ENCODE results near the gene CACNA1I. TPM values are rescaled to one million over a fixed set of nuclear protein-coding genes. Genes with fewer than 3 reads are reported as not detected.

The CACNA1I gene
- total RNA-seq, 4 donors from 2014 or later = under 0.01 to 0.15 TPM; not detected in 2

DNA sequence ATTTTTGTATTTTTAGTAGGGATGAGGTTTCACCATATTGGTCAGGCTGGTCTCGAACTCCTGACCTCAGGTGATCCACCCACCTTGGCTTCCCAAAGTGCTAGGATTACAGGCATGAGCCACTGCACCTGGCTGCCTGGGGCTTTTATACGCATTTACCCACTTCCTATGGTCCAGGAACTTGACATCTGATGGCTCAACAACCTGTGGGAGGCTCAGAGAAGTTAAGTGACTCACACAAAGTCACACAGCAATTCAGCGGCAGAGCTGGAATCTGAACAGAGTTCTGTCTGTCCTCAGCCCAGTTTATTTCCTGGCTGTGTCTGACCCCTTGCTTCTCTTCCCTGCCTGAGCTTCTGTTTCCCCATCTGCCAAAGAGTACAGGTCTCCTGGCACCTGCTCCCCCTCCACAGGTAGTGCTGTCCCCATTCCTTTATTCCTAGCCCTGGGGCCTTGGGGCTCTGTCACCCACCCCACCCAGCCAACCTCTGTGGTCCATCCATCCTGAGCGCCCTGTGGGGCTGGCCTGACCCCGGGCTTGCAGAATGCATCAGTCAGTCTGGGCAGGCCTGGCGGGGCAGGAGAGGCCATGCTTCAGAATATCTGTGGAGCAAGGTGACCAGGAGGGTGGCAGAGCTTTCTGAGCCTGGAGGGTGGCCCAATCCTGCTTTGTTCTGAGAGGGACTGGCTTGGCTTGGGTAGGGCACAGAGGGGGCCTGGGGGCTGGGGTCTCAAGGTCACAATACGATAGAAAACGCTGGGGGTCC, 50.6 kb downstream of the CACNA1I start:
- TF ChIP-seq POLR2A (IDR thresholded peaks at IDR 0.05) = no peak
- TF ChIP-seq CTCF (IDR thresholded peaks at IDR 0.05) = no peak
- Histone ChIP-seq H3K36me3 (no peaks in the 10 kb centered on the region), H3K27ac (no peak overlapping the region), H3K4me3 (no peak overlapping the region), H3K27me3 (peaks cover 0 to 15% of the 10 kb centered on the region in 2 donors), H3K4me1 (no peaks in the 10 kb centered on the region), H3K9me3 (no peaks in the 10 kb centered on the region)
- intact Hi-C loops (cut with DNase I; ENCODE audit: low total_unique reads) = no loop called here
- DNase-seq = no peak

DNA sequence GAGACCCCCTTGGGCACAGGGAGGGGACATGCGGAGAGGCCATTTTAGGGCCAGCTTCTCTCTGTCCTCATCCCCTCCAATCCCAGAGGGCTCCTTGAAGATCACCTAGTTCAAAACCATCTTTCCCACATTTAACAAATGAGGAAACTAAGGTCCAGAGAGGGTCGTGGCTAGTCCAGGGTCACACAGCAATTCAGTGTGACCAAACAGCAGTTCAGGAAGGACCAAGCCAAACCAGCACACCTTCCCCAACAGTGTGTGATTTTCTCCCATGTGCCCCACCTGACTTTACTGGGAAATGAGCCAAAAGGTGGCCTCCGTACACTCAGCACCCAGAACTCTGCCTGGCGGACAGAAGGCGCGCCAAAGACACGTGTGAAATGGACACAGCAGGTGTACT, 51.3 kb downstream of the CACNA1I start:
- DNase-seq = no peak
- Histone ChIP-seq H3K27me3 (peaks cover 0 to 15% of the 10 kb centered on the region in 2 donors), H3K36me3 (no peaks in the 10 kb centered on the region), H3K9me3 (no peaks in the 10 kb centered on the region), H3K4me1 (no peaks in the 10 kb centered on the region), H3K4me3 (no peak overlapping the region), H3K27ac (no peak overlapping the region)
- intact Hi-C loops (cut with DNase I; ENCODE audit: low total_unique reads) = no loop called here
- no peak for TF ChIP-seq POLR2A (IDR thresholded peaks at IDR 0.05)

GRCh38 chr22:39622881-39623367, 52.4 kb downstream of the CACNA1I start:
- no peak for DNase-seq
- no peak overlapping the region for H3K4me3 ChIP-seq
- no peaks in the 10 kb centered on the region for H3K4me1 ChIP-seq
- intact Hi-C loops (cut with DNase I; ENCODE audit: low total_unique reads) = no loop called here
- TF ChIP-seq CTCF (IDR thresholded peaks at IDR 0.05) (peak in 1 of 4 experiments; percentile 44), POLR2A (IDR thresholded peaks at IDR 0.05) (no peak)
- H3K9me3 ChIP-seq = no peaks in the 10 kb centered on the region
- H3K36me3 ChIP-seq = no peaks in the 10 kb centered on the region
- H3K27me3 ChIP-seq = peaks cover 0 to 15% of the 10 kb centered on the region in 2 donors
- no peak overlapping the region for H3K27ac ChIP-seq

DNA sequence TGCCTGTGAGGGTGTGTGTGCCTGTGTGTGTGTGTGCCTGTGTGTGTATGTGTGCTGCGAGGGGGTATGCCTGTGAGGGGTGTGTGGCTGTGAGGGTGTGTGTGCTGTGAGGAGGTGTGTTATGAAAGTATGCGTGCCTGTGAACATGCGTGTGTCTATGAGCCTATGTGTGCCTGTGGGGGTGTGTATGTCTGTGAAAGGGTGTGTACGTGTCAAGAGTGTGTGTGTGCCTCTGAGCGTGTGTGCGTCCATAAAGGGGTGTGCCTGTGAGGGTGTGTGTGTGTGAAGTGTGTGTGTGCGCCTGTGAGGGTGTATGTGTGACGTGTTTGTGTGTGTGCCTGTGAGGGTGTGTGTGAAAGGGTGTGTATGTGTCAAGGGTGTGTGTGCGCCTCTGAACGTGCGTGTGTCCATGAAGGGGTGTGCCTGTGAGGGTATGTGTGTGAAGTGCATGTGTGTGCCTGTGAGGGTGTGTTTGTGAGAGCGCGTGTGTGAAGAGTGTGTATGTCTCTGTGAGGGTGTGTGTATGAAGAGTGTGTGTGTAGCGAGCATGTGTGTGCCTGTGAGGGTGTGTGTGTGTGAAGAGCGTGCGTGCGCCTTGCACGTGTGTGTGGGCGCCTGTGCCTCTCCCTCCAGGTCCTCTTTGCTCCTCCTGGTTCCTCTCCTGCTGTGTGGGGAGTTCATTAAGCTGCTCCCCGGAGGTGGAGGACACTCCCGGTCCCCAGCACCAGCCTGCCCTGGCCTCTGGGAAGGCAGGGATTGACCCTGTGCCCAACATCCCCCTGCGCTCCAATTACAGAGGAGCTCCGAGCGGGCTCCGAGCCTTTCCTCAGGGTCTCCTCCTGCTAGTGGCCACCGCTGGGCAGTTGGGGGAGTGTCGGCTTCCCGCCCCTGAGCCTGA, 53.3 kb downstream of the CACNA1I start:
- Histone ChIP-seq H3K9me3 (no peaks in the 10 kb centered on the region), H3K27ac (no peak overlapping the region), H3K27me3 (peaks cover 0 to 15% of the 10 kb centered on the region in 2 donors), H3K4me3 (no peak overlapping the region), H3K4me1 (no peaks in the 10 kb centered on the region), H3K36me3 (no peaks in the 10 kb centered on the region)
- intact Hi-C loops (cut with DNase I; ENCODE audit: low total_unique reads) = no loop called here
- TF ChIP-seq POLR2A (IDR thresholded peaks at IDR 0.05) (no peak), CTCF (IDR thresholded peaks at IDR 0.05) (no peak)
- no peak for DNase-seq

DNA sequence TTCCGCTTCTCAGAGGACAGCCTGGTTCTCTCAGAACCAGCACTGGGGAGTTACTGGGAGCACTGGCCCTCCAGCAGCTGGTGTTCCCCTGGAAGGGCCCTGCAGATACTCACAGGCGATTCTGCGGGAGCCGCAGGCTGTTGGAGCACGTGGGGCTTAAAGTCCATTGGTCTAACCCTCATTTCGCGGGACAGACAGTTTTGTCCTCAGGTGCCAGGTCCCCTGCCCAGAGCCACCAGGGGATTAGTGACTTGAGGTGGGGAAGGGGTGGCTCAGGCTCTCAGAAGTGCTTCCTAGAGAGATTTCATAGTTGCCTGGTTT, 53.9 kb downstream of the CACNA1I start:
- H3K27me3 ChIP-seq = peaks cover 0 to 15% of the 10 kb centered on the region in 2 donors
- H3K4me1 ChIP-seq = no peaks in the 10 kb centered on the region
- intact Hi-C loops (cut with DNase I; ENCODE audit: low total_unique reads) = no loop called here
- H3K4me3 ChIP-seq = no peak overlapping the region
- no peak for DNase-seq
- TF ChIP-seq POLR2A (IDR thresholded peaks at IDR 0.05) = no peak
- no peak for TF ChIP-seq CTCF (IDR thresholded peaks at IDR 0.05)
- no peaks in the 10 kb centered on the region for H3K36me3 ChIP-seq
- no peak overlapping the region for H3K27ac ChIP-seq
- H3K9me3 ChIP-seq = no peaks in the 10 kb centered on the region
